Prostate gland (tissue), 2 donors: ENCODE measurements around the gene SH3RF2.

ENCODE experiments used
- CTCF ChIP-seq, 4 experiments: fragments of 200-600 bp in 2 of 4; fragments of 450-650 bp in 2 of 4; sonication (generic) in 2 of 4; IDR thresholded peaks; 1 replicate in 3 of 4; 2 replicates in 1 of 4; pipeline ENCODE4 v1.5.1; 2016 to 2019; ENCODE audit warnings: antibody characterized with exemption in 4 of 4, mild to moderate bottlenecking in 2 of 4, moderate library complexity in 2 of 4
- POLR2A ChIP-seq: fragments of 450-650 bp; IDR thresholded peaks from one replicate; pipeline ENCODE4 v1.6.1; 2016; ENCODE audit warnings: antibody characterized with exemption, mild to moderate bottlenecking

- TF ChIP-seq CTCF (IDR thresholded peaks at IDR 0.05), result no peak
- no peak for TF ChIP-seq POLR2A
These were observed 15.2 kb upstream of the SH3RF2 start for GRCh38 chr5:145921211-145921610.
